Adrenal gland (tissue), 12 donors: ENCODE data around the gene HPS1. TPM values are rescaled to one million over a fixed set of nuclear protein-coding genes. Genes with fewer than 3 reads are reported as not detected.

Experiments used
- DNase-seq, 7 donors: peaks; one replicate each; pipeline ENCODE4 v3.0.0-alpha.2; 2019 to 2020
- H3K27ac ChIP-seq, 5 donors: fragments of 200-600 bp; sonication (generic) in 4 of 5; 1 replicate in 3 of 5; 2 replicates in 2 of 5; pipeline versions ENCODE4 v1.5.1 to v1.8.0; 2016 to 2020; ENCODE audit warnings: mild to moderate bottlenecking in 1 of 5
- H3K27me3 ChIP-seq: fragments of 200-600 bp; 2 replicates; pipeline ENCODE4 v1.8.0; 2021
- H3K36me3 ChIP-seq, 2 donors: fragments of 200-600 bp; replicated peaks in 1 of 2; 1 replicate in 1 of 2; 2 replicates in 1 of 2; pipeline versions ENCODE4 v1.5.1 to v1.8.0; 2018 to 2022
- H3K4me1 ChIP-seq, 2 donors: fragments of 200-600 bp; replicated peaks in 1 of 2; 1 replicate in 1 of 2; 2 replicates in 1 of 2; pipeline versions ENCODE4 v1.5.1 to v1.8.0; 2018 to 2021
- H3K4me3 ChIP-seq, 4 donors: fragments of 200-600 bp; sonication (generic) in 3 of 4; one replicate each; pipeline ENCODE4 v1.5.1; 2016 to 2018
- H3K9me3 ChIP-seq, 3 donors: fragments of 200-600 bp; sonication (generic) in 1 of 3; replicated peaks in 1 of 3; 1 replicate in 2 of 3; 2 replicates in 1 of 3; pipeline versions ENCODE4 v1.5.1 to v1.8.0; 2016 to 2021
- CTCF ChIP-seq, 6 experiments: fragments of 450-650 bp in 4 of 6; fragments of 200-600 bp in 2 of 6; sonication (generic) in 1 of 6; IDR thresholded peaks; 1 replicate in 5 of 6; 2 replicates in 1 of 6; pipeline versions ENCODE4 v1.5.1 to v1.8.0; 2016 to 2021; ENCODE audit warnings: antibody characterized with exemption in 6 of 6, mild to moderate bottlenecking in 2 of 6, moderate library complexity in 1 of 6
- POLR2A ChIP-seq, 2 donors: fragments of 450-650 bp; IDR thresholded peaks; one replicate each; pipeline ENCODE4 v1.6.1; 2017; ENCODE audit warnings: antibody characterized with exemption in 2 of 2, mild to moderate bottlenecking in 2 of 2, moderate library complexity in 1 of 2
- WGBS, 4 donors: extraction: QIAGEN DNeasy Blood & Tissue Kit in 2 of 4; methylation state at CpG; one replicate each; pipeline versions ENCODE4 v1.1.5 to v1.1.7; 2013 to 2017; 5-methylcytosine and 5-hydroxymethylcytosine counted together
- intact Hi-C, 2 donors: fragments of 100-400 bp; cut with DNase I; formaldehyde crosslinking; loops; one replicate each; pipeline versions ENCODE4 v1.14.1 to v1.15.0; 2022 to 2023
- polyA plus RNA-seq, 3 donors: library from polyadenylated mRNA; stranded (reverse); fragments of 200-250 nt in 2 of 3; fragments of 350-450 nt in 1 of 3; fragmentation: Illumina TruSeq in 1 of 3; extraction: RNeasy Lipid Tissue Mini Kit (QIAGEN cat#74804) in 1 of 3; gene quantifications; one replicate each; pipeline ENCODE4 v1.2.3, GENCODE V29; 2013 to 2014
- total RNA-seq, 9 donors: library from RNA; depleted of rRNA in 4 of 9; stranded (reverse); fragments of >200 nt in 4 of 9; fragments of 120-200 nt in 1 of 9; fragmentation: NEBNext Ultra II Directional in 1 of 9; extraction: Animal tissue kit (Norgen Biotek cat#: 25700) in 1 of 9; gene quantifications; one replicate each; pipeline versions ENCODE4 v1.1.0 to v1.2.4, GENCODE V29; 2013 to 2023
- donor health status: healthy with polysubstance abuse.
- donor health status: Bipolar disorder and iron deficiency.
- donor health status: DM: yes; HTN: yes; CAD: no.
- donor health status: DM: no; HTN: no; CAD: no.
- donor health status: DM: no; HTN: no; CAD: no.
- donor health status: DM: yes; HTN: yes; CAD: no.

The HPS1 gene
- total and polyA plus RNA-seq, 12 donors: 28.6 to 95.6 (median 70.3) TPM

GRCh38 chr10:98477861-98478260 is 31.1 kb upstream of the HPS1 start:
- Histone ChIP-seq H3K9me3 (no peaks in the 10 kb centered on the region), H3K27me3 (no peaks in the 10 kb centered on the region), H3K27ac (no peak overlapping the region), H3K4me3 (no peak overlapping the region), H3K4me1 (no peaks in the 10 kb centered on the region), H3K36me3 (no peaks in the 10 kb centered on the region)
- DNase-seq: no peak
- intact Hi-C loops: no loop called here
- TF ChIP-seq CTCF (IDR thresholded peaks at IDR 0.05) (no peak), POLR2A (IDR thresholded peaks at IDR 0.05) (no peak)

GRCh38 chr10:98474628-98475027 is 27.9 kb upstream of the HPS1 start:
- no peaks in the 10 kb centered on the region for H3K4me1 ChIP-seq
- intact Hi-C loops: loop anchor here in 1 of 2 donors (5.0 kb wide), 1 partner anchor 193 kb away; no protein-coding TSS in a partner anchor
- no peak for DNase-seq
- no peak overlapping the region for H3K4me3 ChIP-seq
- TF ChIP-seq CTCF (IDR thresholded peaks at IDR 0.05) (no peak), POLR2A (IDR thresholded peaks at IDR 0.05) (no peak)
- H3K27ac ChIP-seq: no peak overlapping the region
- H3K9me3 ChIP-seq: no peaks in the 10 kb centered on the region
- H3K27me3 ChIP-seq: no peaks in the 10 kb centered on the region
- no peaks in the 10 kb centered on the region for H3K36me3 ChIP-seq

DNA sequence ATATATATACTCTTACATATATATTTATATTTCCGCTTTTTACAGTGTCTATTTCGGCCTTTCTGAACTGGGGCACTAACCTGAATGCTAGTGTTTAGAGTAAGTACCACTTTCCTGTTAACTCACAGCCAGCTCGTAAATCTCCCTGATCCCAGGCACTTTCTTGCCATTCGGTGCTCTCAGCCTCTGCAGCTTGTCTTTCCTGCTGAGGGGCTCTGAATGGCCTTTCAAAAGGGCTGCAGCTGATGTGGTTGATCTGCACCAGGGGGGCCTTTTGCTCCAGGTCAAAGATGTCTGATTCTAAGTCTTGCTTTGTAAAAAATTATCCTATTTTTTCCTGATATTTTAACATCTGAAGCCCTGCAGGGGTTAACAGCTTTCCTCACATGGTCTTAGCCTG is 25.5 kb upstream of the HPS1 start:
- no peak for TF ChIP-seq CTCF (IDR thresholded peaks at IDR 0.05)
- TF ChIP-seq POLR2A (IDR thresholded peaks at IDR 0.05): no peak
- no peaks in the 10 kb centered on the region for H3K9me3 ChIP-seq
- intact Hi-C loops: loop anchor here in 1 of 2 donors (5.0 kb wide), 1 partner anchor 195 kb away; no protein-coding TSS in a partner anchor
- DNase-seq: no peak
- H3K36me3 ChIP-seq: no peaks in the 10 kb centered on the region
- WGBS, 4 donors: 47 to 62% (median 56%) methylated on average over 4 of the region's 4 CpGs
- H3K27ac ChIP-seq: no peak overlapping the region
- no peaks in the 10 kb centered on the region for H3K27me3 ChIP-seq
- H3K4me3 ChIP-seq: no peak overlapping the region
- H3K4me1 ChIP-seq: peaks cover 6% of the 10 kb centered on the region in 2 donors

- no peaks in the 10 kb centered on the region for H3K36me3 ChIP-seq
- peaks cover 6% of the 10 kb centered on the region in 2 donors for H3K4me1 ChIP-seq
- no peak overlapping the region for H3K27ac ChIP-seq
- intact Hi-C loops: loop anchor here in 1 of 2 donors (5.0 kb wide), 1 partner anchor 196 kb away; no protein-coding TSS in a partner anchor
- H3K9me3 ChIP-seq: no peaks in the 10 kb centered on the region
- H3K4me3 ChIP-seq: no peak overlapping the region
- TF ChIP-seq CTCF (IDR thresholded peaks at IDR 0.05) (no peak), POLR2A (IDR thresholded peaks at IDR 0.05) (no peak)
- no peaks in the 10 kb centered on the region for H3K27me3 ChIP-seq
- WGBS, 4 donors: 78 to 90% (median 79%) methylated on average over 5 of the region's 5 CpGs
- no peak for DNase-seq
Measured at GRCh38 chr10:98470850-98471249, 24.1 kb upstream of the HPS1 start.
